Right lobe of liver (tissue), 4 donors: ENCODE measurements around the gene SH3RF3.

Source experiments
- CTCF ChIP-seq, 4 donors: fragments of 200-600 bp in 3 of 4; fragments of 450-650 bp in 1 of 4; IDR thresholded peaks; one replicate each; pipeline versions ENCODE4 v1.5.1 to v1.8.0; 2016 to 2022; ENCODE audit warnings: antibody characterized with exemption in 4 of 4, mild to moderate bottlenecking in 2 of 4
- POLR2A ChIP-seq: fragments of 450-650 bp; IDR thresholded peaks from one replicate; pipeline ENCODE4 v1.6.1; 2017; ENCODE audit warnings: antibody characterized with exemption, mild to moderate bottlenecking
- donor health status: DM: no; HTN: no; CAD: no.
- donor health status: DM: no; HTN: no; CAD: no.
- donor health status: DM: no; HTN: yes; CAD: no.

- no peak for TF ChIP-seq CTCF (IDR thresholded peaks at IDR 0.05)
- TF ChIP-seq POLR2A = no peak
Observed at GRCh38 chr2:109248590-109248989, 119.6 kb downstream of the SH3RF3 start.
